Neural progenitor cell (in vitro differentiated cells): ENCODE data around the gene CDC42EP4. TPM values are rescaled to one million over a fixed set of nuclear protein-coding genes. Genes with fewer than 3 reads are reported as not detected.

ENCODE experiments used
- DNase-seq: peaks from one replicate; pipeline ENCODE4 v3.0.0-alpha.2; 2016; ENCODE audit warnings: low spot score
- H2AFZ ChIP-seq: fragments of 200-600 bp; sonication (generic); replicated peaks from 2 replicates; pipeline ENCODE4 v1.6.1; 2016; ENCODE audit warnings: antibody characterized with exemption
- H3F3A ChIP-seq: fragments of 200-600 bp; sonication (generic); 2 replicates; pipeline ENCODE4 v1.6.1; 2016; ENCODE audit warnings: antibody characterized with exemption, low read depth
- H3K27ac ChIP-seq: fragments of 200-600 bp; sonication (generic); 2 replicates; pipeline ENCODE4 v1.5.1; 2016; ENCODE audit warnings: mild to moderate bottlenecking
- H3K27me3 ChIP-seq: fragments of 200-600 bp; sonication (generic); 2 replicates; pipeline ENCODE4 v1.6.1; 2016; ENCODE audit warnings: mild to moderate bottlenecking, moderate library complexity
- H3K36me3 ChIP-seq: fragments of 200-600 bp; sonication (generic); 2 replicates; pipeline ENCODE4 v1.5.1; 2016
- H3K4me1 ChIP-seq: fragments of 200-600 bp; sonication (generic); 2 replicates; pipeline ENCODE4 v1.6.1; 2016; ENCODE audit warnings: mixed run types
- H3K4me2 ChIP-seq: fragments of 200-600 bp; sonication (generic); 2 replicates; pipeline ENCODE4 v1.6.1; 2016
- H3K4me3 ChIP-seq: fragments of 200-600 bp; sonication (generic); 2 replicates; pipeline ENCODE4 v1.5.1; 2016
- H3K79me2 ChIP-seq: fragments of 200-600 bp; sonication (generic); 2 replicates; pipeline ENCODE4 v1.6.1; 2016; ENCODE audit warnings: low read depth
- H3K9ac ChIP-seq: fragments of 200-600 bp; sonication (generic); 2 replicates; pipeline ENCODE4 v1.6.1; 2016
- H3K9me3 ChIP-seq: fragments of 200-600 bp; sonication (generic); 2 replicates; pipeline ENCODE4 v1.5.1; 2016; ENCODE audit warnings: low read depth
- H4K20me1 ChIP-seq: fragments of 200-600 bp; sonication (generic); 2 replicates; pipeline ENCODE4 v1.6.1; 2016; ENCODE audit warnings: low read depth
- H3K27ac Mint-ChIP-seq: 3 replicates; pipeline ENCODE4 v1.8.0; 2021; ENCODE audit warnings: mixed read lengths
- H3K27me3 Mint-ChIP-seq: 2 replicates; pipeline ENCODE4 v1.8.0; 2022; ENCODE audit warnings: low read depth, mild to moderate bottlenecking, inconsistent platforms, moderate library complexity, mixed read lengths; ENCODE audit not compliant: insufficient read depth
- H3K36me3 Mint-ChIP-seq: 3 replicates; pipeline ENCODE4 v1.8.0; 2021; ENCODE audit warnings: mixed read lengths
- H3K4me1 Mint-ChIP-seq: 3 replicates; pipeline ENCODE4 v1.8.0; 2021; ENCODE audit warnings: mixed read lengths
- H3K4me3 Mint-ChIP-seq: 3 replicates; pipeline ENCODE4 v1.8.0; 2021; ENCODE audit warnings: mild to moderate bottlenecking, moderate library complexity, mixed read lengths
- H3K9me3 Mint-ChIP-seq: 3 replicates; pipeline ENCODE4 v1.8.0; 2020; ENCODE audit warnings: mixed read lengths
- CTCF ChIP-seq: fragments of 200-600 bp; sonication (generic); IDR thresholded peaks from 2 replicates; pipeline ENCODE4 v1.5.1; 2017; ENCODE audit warnings: antibody characterized with exemption, mild to moderate bottlenecking
- EZH2 ChIP-seq: fragments of 200-600 bp; sonication (generic); IDR thresholded peaks from 2 replicates; pipeline ENCODE4 v1.6.1; 2017; ENCODE audit warnings: antibody characterized with exemption, mild to moderate bottlenecking, moderate library complexity
- EZH2phosphoT487 ChIP-seq: fragments of 200-600 bp; sonication (generic); IDR thresholded peaks from 2 replicates; pipeline ENCODE4 v1.6.1; 2017; ENCODE audit warnings: antibody characterized with exemption
- total RNA-seq: library from RNA; depleted of rRNA; stranded (reverse); fragments of >200 nt; gene quantifications from 2 replicates; pipeline ENCODE4 v1.2.3, GENCODE V29; 2015; ENCODE audit warnings: low replicate concordance

Gene CDC42EP4
- total RNA-seq, 1 donor from 2014 or later: 10.8 TPM

DNA sequence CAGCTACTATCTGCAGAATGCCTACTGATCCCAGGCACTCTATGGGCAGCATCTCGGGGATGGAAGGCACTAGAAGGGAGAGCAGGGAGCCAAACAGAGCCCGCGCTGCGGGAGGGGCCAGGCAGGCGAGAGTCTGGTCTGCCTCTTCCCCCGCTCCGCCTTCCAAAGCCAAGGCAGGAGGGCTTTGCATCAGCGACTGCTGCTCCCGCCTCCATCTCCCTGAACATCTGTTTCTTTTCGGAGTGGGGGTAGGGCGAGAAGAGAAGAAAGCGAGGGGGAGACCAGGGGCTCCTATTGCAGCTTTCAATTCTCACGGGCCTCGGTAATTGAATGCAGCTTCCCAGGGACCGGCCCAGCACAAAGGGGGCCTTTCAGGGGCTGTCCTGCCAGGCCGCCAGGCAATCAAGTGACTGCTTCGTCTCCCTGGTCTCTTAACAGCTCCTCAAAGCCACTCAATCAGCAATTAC is 31.4 kb upstream of the CDC42EP4 start:
- H3K4me1 ChIP-seq: peaks cover 40% of the 10 kb centered on the region
- H4K20me1 ChIP-seq: peaks cover 12% of the 10 kb centered on the region
- no peak for TF ChIP-seq CTCF
- no peak for TF ChIP-seq EZH2phosphoT487
- no peak for TF ChIP-seq EZH2
- no peaks in the 10 kb centered on the region for H3K36me3 ChIP-seq
- peak; percentile 96 for DNase-seq
- H3K27me3 Mint-ChIP-seq: peaks cover 15% of the 10 kb centered on the region
- peaks cover 29% of the 10 kb centered on the region for H3K36me3 Mint-ChIP-seq
- H3K79me2 ChIP-seq: no peaks in the 10 kb centered on the region
- no peak overlapping the region for H3K9ac ChIP-seq
- H3K9me3 Mint-ChIP-seq: no peaks in the 10 kb centered on the region
- no peaks in the 10 kb centered on the region for H3K27me3 ChIP-seq
- peak overlapping the region; percentile 95 for H3K27ac ChIP-seq
- H3K4me2 ChIP-seq: peak overlapping the region; percentile 49
- H3K9me3 ChIP-seq: no peaks in the 10 kb centered on the region
- peak overlapping the region; percentile 95 for H3K27ac Mint-ChIP-seq
- peak overlapping the region; percentile 68 for H3K4me3 Mint-ChIP-seq
- H3K4me1 Mint-ChIP-seq: peaks cover 64% of the 10 kb centered on the region
- H3K4me3 ChIP-seq: peak overlapping the region; percentile 3
- H2AFZ ChIP-seq: no peak overlapping the region
- peaks cover 48% of the 10 kb centered on the region for H3F3A ChIP-seq

GRCh38 chr17:73342541-73343167 is 30.9 kb upstream of the CDC42EP4 start:
- Histone ChIP-seq H3K4me1 (peaks cover 37% of the 10 kb centered on the region), H3K9me3 (no peaks in the 10 kb centered on the region), H3K4me3 (no peak overlapping the region), H4K20me1 (peaks cover 12% of the 10 kb centered on the region), H3K79me2 (no peaks in the 10 kb centered on the region), H3K27me3 (no peaks in the 10 kb centered on the region), H3K9ac (no peak overlapping the region), H3K4me2 (peak overlapping the region; percentile 49), H3K36me3 (no peaks in the 10 kb centered on the region), H3K27ac (peak overlapping the region; percentile 95), H3F3A (peaks cover 48% of the 10 kb centered on the region), H2AFZ (no peak overlapping the region)
- TF ChIP-seq CTCF: peak; percentile 31
- TF ChIP-seq EZH2: no peak
- TF ChIP-seq EZH2phosphoT487: no peak
- Mint-ChIP-seq H3K27ac (peak overlapping the region; percentile 87), H3K9me3 (no peaks in the 10 kb centered on the region), H3K27me3 (peaks cover 15% of the 10 kb centered on the region), H3K36me3 (peaks cover 30% of the 10 kb centered on the region), H3K4me1 (peaks cover 63% of the 10 kb centered on the region), H3K4me3 (peak overlapping the region; percentile 68)
- DNase-seq: peak; percentile 70

DNA sequence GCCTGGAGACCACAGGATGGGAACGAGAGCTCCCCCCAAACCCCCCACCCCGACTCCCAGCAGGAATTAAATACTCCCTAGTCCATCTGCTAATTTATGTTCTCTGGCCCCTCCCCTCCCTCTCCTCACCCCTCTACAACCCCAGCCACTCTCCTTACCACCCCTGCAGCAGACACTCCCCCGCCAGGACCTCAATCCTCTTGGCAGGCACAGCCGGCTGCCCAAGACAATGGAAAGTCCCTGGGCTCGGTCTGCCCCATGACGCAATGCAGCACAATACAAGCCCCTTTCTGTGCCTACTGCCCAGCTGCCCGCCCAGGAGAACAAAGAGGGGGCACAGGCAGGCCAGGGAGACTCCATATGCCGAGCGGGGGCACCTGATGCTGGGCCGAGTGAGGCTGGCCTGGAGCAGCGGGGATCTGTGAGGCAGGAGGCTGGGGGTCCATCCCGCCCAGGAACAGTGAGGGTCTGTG is 30.3 kb upstream of the CDC42EP4 start:
- Mint-ChIP-seq H3K27ac (peak overlapping the region; percentile 87), H3K36me3 (peaks cover 33% of the 10 kb centered on the region), H3K27me3 (peaks cover 15% of the 10 kb centered on the region), H3K9me3 (no peaks in the 10 kb centered on the region), H3K4me3 (peak overlapping the region; percentile 58), H3K4me1 (peaks cover 66% of the 10 kb centered on the region)
- Histone ChIP-seq H4K20me1 (peaks cover 15% of the 10 kb centered on the region), H3K4me2 (peak overlapping the region; percentile 49), H2AFZ (no peak overlapping the region), H3K4me3 (no peak overlapping the region), H3K4me1 (peaks cover 39% of the 10 kb centered on the region), H3K9me3 (no peaks in the 10 kb centered on the region), H3F3A (peaks cover 48% of the 10 kb centered on the region), H3K27me3 (no peaks in the 10 kb centered on the region), H3K9ac (no peak overlapping the region), H3K79me2 (no peaks in the 10 kb centered on the region), H3K36me3 (no peaks in the 10 kb centered on the region), H3K27ac (peak overlapping the region; percentile 95)
- peak; percentile 93 for DNase-seq
- TF ChIP-seq CTCF (no peak), EZH2 (no peak), EZH2phosphoT487 (no peak)
